GM23248 (cell line): Measurements from ENCODE around the gene RHBDL3.

ENCODE experiments used
- EZH2 ChIP-seq: fragments of 200-600 bp; sonication (generic); IDR thresholded peaks from 2 replicates; pipeline ENCODE4 v1.6.1; 2018; ENCODE audit warnings: antibody characterized with exemption, mild to moderate bottlenecking; ENCODE audit not compliant: insufficient read depth, poor library complexity, severe bottlenecking
- EZH2phosphoT487 ChIP-seq: fragments of 200-600 bp; sonication (generic); IDR thresholded peaks from 2 replicates; pipeline ENCODE4 v1.6.1; 2018; ENCODE audit warnings: antibody characterized with exemption, moderate library complexity, mild to moderate bottlenecking, low read depth; ENCODE audit not compliant: insufficient read depth

- TF ChIP-seq EZH2phosphoT487 (no peak), EZH2 (no peak)
Observed at GRCh38 chr17:32274643-32275042, 9.0 kb downstream of the RHBDL3 start.
